ENCODE results near the gene TRA2A. TPM values are rescaled to one million over a fixed set of nuclear protein-coding genes. Genes with fewer than 3 reads are reported as not detected.

TRA2A gene
- total RNA-seq, 4 donors from 2014 or later: 31.6 to 49.0 (median 42.8) TPM

DNA sequence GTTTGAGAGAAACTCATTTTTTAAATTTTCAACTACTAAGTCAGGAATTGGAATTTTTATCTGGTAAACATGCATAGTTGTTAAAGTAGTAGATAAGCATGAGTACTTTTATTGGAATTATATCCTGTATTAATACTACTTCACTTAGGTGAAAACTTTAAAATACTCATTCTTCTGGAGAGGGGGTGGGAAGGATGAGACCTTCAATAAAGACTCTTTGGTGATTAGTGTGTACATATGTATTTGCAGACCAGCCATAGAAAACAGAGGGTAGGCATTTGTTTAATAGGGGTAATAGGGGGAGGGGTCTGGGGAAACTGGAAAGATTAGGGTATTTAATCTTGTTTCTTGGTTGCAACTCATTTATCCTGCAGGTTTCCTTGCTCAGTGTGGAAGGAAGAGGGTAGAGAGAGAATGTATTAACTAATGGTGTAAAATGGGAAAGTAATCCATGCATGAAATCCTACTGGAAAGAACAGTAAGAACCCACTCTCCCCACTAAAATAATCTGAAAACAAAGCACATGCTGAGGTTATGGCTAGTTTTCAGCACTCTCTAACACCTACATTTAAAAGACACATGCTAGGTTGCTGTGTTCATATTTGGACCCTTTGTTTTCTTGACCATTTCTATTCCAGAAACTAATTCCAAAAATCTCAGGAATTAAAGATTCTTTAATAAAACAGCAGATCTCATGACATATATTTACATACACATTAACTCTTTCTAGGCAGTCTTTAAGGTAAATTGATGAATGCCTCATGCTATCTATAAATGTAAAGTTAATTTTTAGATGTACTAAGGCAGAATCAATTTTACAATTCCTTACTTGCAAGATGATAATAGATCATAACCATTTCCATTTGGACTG, 55.3 kb downstream of the TRA2A start:
- no peak overlapping the region for H3K27ac ChIP-seq
- DNase-seq: no peak
- TF ChIP-seq POLR2A (IDR thresholded peaks at IDR 0.05): no peak
- TF ChIP-seq, protein P1, sequence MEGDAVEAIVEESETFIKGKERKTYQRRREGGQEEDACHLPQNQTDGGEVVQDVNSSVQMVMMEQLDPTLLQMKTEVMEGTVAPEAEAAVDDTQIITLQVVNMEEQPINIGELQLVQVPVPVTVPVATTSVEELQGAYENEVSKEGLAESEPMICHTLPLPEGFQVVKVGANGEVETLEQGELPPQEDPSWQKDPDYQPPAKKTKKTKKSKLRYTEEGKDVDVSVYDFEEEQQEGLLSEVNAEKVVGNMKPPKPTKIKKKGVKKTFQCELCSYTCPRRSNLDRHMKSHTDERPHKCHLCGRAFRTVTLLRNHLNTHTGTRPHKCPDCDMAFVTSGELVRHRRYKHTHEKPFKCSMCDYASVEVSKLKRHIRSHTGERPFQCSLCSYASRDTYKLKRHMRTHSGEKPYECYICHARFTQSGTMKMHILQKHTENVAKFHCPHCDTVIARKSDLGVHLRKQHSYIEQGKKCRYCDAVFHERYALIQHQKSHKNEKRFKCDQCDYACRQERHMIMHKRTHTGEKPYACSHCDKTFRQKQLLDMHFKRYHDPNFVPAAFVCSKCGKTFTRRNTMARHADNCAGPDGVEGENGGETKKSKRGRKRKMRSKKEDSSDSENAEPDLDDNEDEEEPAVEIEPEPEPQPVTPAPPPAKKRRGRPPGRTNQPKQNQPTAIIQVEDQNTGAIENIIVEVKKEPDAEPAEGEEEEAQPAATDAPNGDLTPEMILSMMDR (IDR thresholded peaks at IDR 0.05): no peak
- no peaks in the 10 kb centered on the region for H3K9me3 ChIP-seq
- H3K36me3 ChIP-seq: no peaks in the 10 kb centered on the region
- peaks cover 56% of the 10 kb centered on the region for H3K27me3 ChIP-seq
- H3K4me1 ChIP-seq: peaks cover 5 to 10% of the 10 kb centered on the region in 2 donors
- H3K4me3 ChIP-seq (replicated peaks in 1 of 3): no peak overlapping the region
- intact Hi-C loops (cut with DNase I): no loop called here

DNA sequence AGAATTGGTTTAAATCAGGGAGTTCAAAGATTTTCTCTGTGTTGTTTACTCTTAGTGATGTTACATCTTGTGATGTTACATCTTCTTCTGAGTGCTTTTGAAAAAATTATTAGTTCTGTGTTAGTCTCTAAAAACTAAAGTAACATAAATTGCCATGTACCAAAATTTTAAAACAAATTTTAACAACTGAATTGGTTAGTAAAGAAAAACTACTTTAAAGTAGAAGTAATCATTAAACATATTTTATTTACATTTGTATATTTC, 56.3 kb downstream of the TRA2A start:
- peaks cover 66% of the 10 kb centered on the region for H3K27me3 ChIP-seq
- H3K9me3 ChIP-seq: no peaks in the 10 kb centered on the region
- H3K27ac ChIP-seq: no peak overlapping the region
- no peak for TF ChIP-seq POLR2A (IDR thresholded peaks at IDR 0.05)
- TF ChIP-seq, protein P1 (IDR thresholded peaks at IDR 0.05): no peak
- intact Hi-C loops (cut with DNase I): no loop called here
- no peak overlapping the region for H3K4me3 ChIP-seq (replicated peaks in 1 of 3)
- H3K4me1 ChIP-seq: peaks cover 10 to 18% of the 10 kb centered on the region in 2 donors
- DNase-seq: no peak
- H3K36me3 ChIP-seq: no peaks in the 10 kb centered on the region

DNA sequence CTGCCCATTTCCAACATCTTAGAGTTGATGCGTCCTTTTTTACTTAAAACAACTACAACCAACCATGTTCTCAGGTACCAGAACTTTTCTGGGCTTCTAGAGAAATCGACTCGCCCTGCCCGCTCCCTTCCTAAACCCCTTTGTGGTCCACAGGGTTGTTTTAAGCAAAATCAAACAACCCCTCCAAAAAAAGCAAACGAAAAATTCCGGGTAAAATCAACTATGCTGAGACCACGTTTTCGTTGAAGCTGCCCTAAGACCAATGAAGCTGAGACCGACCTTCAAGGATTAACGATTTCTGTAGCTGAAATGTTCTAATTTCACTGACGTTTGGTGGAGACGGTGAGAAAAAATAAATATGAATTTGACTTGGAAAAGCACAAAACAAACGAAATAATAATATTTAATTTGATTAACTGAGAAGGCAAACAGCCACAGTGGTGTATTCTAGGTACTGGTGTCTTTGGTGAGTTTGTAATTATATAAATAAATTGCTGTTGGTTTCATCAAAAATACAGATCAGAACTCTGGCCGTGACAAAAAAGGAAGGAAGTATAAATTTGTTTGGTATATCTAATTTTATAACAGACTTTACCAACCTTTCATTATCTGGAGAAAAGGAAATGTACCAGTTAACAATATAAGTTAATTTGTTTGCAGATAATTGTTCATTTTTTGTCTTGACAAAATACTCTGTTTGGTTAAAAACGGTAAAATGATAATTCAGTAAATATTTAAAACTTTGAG, 56.8 kb downstream of the TRA2A start:
- no peak overlapping the region for H3K27ac ChIP-seq
- TF ChIP-seq, protein P1 (IDR thresholded peaks at IDR 0.05): no peak
- TF ChIP-seq POLR2A (IDR thresholded peaks at IDR 0.05): no peak
- H3K4me3 ChIP-seq (replicated peaks in 1 of 3): no peak overlapping the region
- peaks cover 10 to 23% of the 10 kb centered on the region in 2 donors for H3K4me1 ChIP-seq
- no peaks in the 10 kb centered on the region for H3K36me3 ChIP-seq
- WGBS, 2 donors: 7 to 9% methylated on average over 15 of the region's 15 CpGs
- intact Hi-C loops (cut with DNase I): no loop called here
- no peak for DNase-seq
- peaks cover 66% of the 10 kb centered on the region for H3K27me3 ChIP-seq
- H3K9me3 ChIP-seq: no peaks in the 10 kb centered on the region

DNA sequence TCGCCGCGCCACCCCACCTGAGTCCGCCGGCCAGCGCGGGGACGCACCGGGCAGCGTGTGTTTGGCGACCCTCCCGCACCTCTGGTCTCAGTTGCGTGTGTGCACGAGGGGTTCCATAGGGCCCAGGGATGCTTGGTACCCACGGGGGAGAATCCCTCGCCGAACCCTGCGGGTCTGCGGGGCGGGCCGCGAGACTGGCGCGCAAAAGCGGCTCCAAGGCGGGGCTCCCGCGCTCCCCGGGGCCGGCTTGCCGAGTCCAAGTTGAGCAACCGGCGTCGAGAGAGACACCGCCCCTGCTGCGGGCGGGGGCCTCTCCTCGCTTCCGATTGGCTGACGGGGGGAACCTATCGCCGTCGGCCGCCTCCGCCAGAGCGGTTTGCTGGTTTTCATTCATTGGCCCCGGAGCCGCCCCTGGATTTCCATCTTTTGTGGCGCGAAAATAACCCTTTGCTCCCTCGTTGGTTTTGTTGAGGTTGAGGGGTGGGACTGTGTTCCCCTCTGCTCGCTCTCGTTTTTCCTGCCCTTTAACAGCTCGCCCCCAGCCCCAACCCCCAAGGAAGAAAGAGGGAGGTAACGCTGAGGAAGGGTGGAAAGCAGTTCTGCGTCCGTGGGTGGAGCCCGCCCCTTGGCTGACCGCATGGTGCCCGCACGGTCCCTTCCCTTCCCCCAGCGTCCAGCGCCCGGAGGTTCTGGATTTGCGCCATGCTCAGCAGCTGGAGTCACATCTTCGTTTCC, 57.5 kb downstream of the TRA2A start:
- H3K27me3 ChIP-seq: peaks cover 70% of the 10 kb centered on the region
- H3K4me1 ChIP-seq: peaks cover 10 to 30% of the 10 kb centered on the region in 2 donors
- no peak overlapping the region for H3K4me3 ChIP-seq (replicated peaks in 1 of 3)
- 3 to 4% methylated on average over 27 to 31 of the region's 66 CpGs for WGBS, 2 donors
- TF ChIP-seq, protein P1 (IDR thresholded peaks at IDR 0.05): no peak
- TF ChIP-seq POLR2A (IDR thresholded peaks at IDR 0.05): no peak
- no peak for DNase-seq
- H3K36me3 ChIP-seq: no peaks in the 10 kb centered on the region
- H3K9me3 ChIP-seq: no peaks in the 10 kb centered on the region
- H3K27ac ChIP-seq: no peak overlapping the region
- intact Hi-C loops (cut with DNase I): no loop called here

DNA sequence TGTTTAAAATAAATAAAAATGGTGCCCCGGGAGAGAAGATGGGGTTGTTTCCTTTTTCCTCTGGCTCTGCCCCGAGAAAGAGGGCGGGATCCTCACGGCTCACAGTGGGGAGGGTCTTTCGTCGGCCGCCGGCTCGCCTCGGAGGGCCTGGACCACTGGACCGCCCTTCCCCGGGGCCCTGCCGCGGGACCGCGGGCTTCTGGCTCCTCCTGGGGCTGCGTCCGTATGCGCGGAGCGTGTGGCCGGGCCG, 58.0 kb downstream of the TRA2A start:
- intact Hi-C loops (cut with DNase I): no loop called here
- H3K4me1 ChIP-seq: peaks cover 15 to 34% of the 10 kb centered on the region in 2 donors

More for the DNA sequence above, 58.0 kb downstream of the TRA2A start:
- peaks cover 70% of the 10 kb centered on the region for H3K27me3 ChIP-seq
- H3K36me3 ChIP-seq: no peaks in the 10 kb centered on the region
- H3K27ac ChIP-seq: no peak overlapping the region
- no peak for DNase-seq
- 1 to 5% methylated on average over 12 to 14 of the region's 23 CpGs for WGBS, 2 donors
- H3K9me3 ChIP-seq: no peaks in the 10 kb centered on the region
- H3K4me3 ChIP-seq (replicated peaks in 1 of 3): no peak overlapping the region
- TF ChIP-seq POLR2A (IDR thresholded peaks at IDR 0.05): no peak
- TF ChIP-seq, protein P1 (IDR thresholded peaks at IDR 0.05): no peak
